Jurkat, Clone E6-1 (cell line): Measurements from ENCODE around the gene DIAPH2.

Experiments used
- DNase-seq: peaks from one replicate; pipeline ENCODE4 v3.0.0-alpha.2; 2011; ENCODE audit warnings: low read depth, low spot score
- H3K4me3 ChIP-seq: 2 replicates; pipeline ENCODE4 v1.5.1; 2011; ENCODE audit warnings: mild to moderate bottlenecking, low read length, control low read depth, moderate library complexity

Gene DIAPH2

GRCh38 chrX:97011540-97011939, 326.9 kb downstream of the DIAPH2 start:
- no peak overlapping the region for H3K4me3 ChIP-seq
- no peak for DNase-seq

DNA sequence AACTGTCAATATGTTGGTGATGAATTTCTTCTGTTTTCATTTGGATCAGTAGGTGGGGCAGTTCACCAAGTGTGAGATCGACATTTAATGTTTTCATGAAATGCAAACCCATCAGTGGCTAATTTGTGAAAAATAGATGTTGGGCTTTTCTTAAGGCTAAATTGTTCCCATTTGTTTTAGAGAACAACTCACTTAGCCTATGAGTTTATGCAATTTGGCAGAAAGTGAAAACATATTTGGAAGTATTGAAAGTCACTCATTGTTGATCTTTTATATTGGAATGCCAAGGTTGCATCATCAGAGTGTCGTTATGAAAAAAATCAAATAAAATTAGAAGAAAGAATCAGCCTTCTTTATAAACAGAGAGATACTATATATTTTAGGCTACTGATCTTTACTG, 331.5 kb downstream of the DIAPH2 start:
- H3K4me3 ChIP-seq, result no peak overlapping the region
- no peak for DNase-seq

GRCh38 chrX:97021680-97022079, 337.0 kb downstream of the DIAPH2 start:
- no peak for DNase-seq
- H3K4me3 ChIP-seq, result no peak overlapping the region

GRCh38 chrX:97026406-97026805, 341.8 kb downstream of the DIAPH2 start:
- H3K4me3 ChIP-seq, result no peak overlapping the region
- peak; percentile 0 for DNase-seq

DNA sequence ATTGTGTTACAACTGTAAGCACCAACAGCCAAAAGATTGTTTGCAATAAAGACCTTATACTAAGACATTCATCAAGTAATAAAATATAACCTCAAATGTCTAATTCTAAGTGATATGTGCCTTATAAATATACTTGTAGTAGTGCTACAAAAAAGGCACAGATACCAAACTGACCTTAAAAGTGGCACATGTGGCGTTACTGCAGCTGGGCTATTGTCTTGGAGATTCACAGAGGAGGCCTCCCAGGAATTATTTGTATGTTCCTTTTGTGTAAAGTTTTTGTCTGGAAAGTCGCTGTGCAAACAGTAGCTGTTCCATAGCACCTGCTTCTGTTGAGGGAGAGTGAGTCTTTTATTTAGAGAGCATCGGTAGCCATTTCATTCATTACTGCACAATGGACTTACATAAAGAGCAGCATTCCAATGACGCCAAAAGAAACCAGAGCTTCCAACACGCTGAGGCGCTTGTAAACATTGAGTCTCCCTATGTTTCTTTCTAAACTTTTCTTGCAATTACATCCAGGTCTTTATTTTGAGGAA, 342.8 kb downstream of the DIAPH2 start:
- H3K4me3 ChIP-seq, result no peak overlapping the region
- no peak for DNase-seq

- no peak for DNase-seq
- H3K4me3 ChIP-seq, result no peak overlapping the region
These were observed 345.8 kb downstream of the DIAPH2 start for GRCh38 chrX:97030463-97030862.

GRCh38 chrX:97030947-97031346, 346.3 kb downstream of the DIAPH2 start:
- H3K4me3 ChIP-seq, result no peak overlapping the region

GRCh38 chrX:97039363-97040029, 354.9 kb downstream of the DIAPH2 start:
- no peak for DNase-seq

More at GRCh38 chrX:97030947-97031346, 346.3 kb downstream of the DIAPH2 start:
- no peak for DNase-seq

DNA sequence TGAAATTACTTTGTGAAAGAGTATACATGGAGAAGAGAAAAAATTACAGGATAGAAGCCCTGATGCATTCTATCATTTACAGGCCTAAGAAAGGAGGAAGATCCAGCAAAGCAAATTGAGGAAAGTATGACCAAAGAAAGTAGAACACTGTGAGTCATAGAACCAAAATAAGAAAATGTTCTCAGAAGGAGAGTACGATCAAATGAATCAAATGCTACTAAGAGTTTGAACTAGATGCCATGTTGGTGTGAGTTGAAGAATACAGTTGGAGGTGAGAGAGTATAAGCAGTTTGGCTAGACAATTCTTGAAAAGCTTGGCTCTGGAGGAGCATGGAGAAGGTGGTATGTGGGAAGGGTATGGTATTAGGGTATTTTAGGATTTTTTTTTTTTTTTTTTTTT, 360.8 kb downstream of the DIAPH2 start:
- H3K4me3 ChIP-seq, result no peak overlapping the region
- DNase-seq, result no peak

More at GRCh38 chrX:97039363-97040029, 354.9 kb downstream of the DIAPH2 start:
- no peak overlapping the region for H3K4me3 ChIP-seq

DNA sequence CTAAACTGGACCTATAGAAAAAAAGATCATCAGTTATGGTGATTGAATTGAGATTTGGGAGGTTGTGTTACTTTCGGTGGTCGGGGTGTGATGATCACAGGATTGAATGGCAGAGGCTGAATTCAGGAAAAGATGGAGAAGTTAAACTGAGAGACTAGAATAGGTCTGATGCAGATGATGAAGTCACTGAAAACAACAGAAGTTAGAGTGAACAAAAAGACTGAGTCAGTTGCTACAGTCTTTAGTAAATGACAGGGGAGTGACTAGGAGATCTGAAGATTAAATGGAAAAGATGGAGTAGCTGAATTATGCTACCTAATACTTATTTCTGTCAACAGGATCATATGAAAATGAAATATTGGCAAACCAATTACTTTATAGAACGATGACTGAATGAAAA, 362.2 kb downstream of the DIAPH2 start:
- DNase-seq, result no peak
- no peak overlapping the region for H3K4me3 ChIP-seq

DNA sequence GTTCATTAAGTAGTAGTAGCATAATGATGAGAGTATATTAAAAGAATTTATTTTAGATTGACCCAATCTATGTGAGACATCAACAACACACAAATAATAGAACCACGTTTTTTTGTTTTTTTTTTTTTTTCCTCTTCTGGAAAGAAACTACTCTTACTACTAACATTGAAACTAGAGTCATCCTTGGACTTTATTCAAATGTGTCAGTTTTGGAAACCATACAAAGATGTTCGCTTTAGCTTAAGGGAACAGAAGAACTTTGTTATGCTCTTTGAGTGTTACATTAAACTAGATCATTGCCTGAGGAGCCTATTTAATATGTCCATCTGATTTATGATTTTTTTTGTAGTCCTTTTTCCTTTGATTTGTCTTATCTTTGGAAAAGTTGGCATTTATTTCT, 365.8 kb downstream of the DIAPH2 start:
- no peak overlapping the region for H3K4me3 ChIP-seq
- DNase-seq, result no peak

DNA sequence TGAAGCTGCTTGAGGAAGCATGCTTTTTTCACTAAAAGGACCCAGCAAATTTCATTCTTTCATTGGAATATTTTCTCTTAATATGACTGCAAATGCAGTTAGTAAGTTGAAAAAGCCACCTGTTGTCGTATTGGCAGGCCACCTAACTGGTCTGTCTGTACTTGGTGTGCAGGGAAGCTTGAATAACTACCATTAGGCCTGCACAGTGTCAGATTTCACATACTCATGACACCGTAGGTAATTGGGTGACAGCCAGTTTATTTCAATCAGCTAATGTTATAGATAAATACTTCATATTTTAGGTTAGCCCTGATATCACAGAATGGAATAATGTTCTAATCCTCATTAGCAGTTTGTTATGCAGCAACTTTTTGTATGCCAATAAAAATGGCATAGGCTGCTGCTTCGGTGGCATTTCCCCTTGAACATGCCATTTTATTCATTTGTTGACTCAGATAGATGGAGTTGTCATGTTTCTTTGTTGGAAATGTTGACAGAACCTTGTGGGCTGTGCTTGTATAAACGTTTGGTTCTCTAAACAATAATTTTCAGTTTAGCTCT, 372.8 kb downstream of the DIAPH2 start:
- DNase-seq, result no peak

GRCh38 chrX:97060020-97060419, 375.4 kb downstream of the DIAPH2 start:
- DNase-seq, result no peak
- no peak overlapping the region for H3K4me3 ChIP-seq

More for the DNA sequence above, 372.8 kb downstream of the DIAPH2 start:
- H3K4me3 ChIP-seq, result no peak overlapping the region

- H3K4me3 ChIP-seq, result no peak overlapping the region
- no peak for DNase-seq
These were observed 380.4 kb downstream of the DIAPH2 start for GRCh38 chrX:97065066-97065465.

DNA sequence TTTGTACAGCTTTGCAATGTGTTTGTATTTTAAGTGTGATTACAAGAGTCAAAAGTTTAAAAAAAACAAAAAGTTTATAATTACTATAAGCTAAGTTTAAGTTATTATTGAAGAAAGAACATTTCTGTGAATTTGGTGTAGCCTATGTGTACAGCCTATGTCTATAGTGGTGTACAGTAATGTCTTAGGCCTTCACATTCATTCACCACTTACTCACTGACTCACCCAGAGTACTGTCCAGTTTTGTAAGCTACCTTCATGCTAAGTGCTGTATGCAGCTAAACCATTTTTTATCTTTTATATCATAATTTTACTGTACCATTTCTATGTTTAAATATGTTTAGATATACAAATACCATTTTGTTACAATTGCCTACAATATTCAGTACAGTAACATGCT, 381.3 kb downstream of the DIAPH2 start:
- DNase-seq, result no peak
- no peak overlapping the region for H3K4me3 ChIP-seq

GRCh38 chrX:97066381-97066780, 381.7 kb downstream of the DIAPH2 start:
- DNase-seq, result no peak
- H3K4me3 ChIP-seq, result no peak overlapping the region

- H3K4me3 ChIP-seq, result no peak overlapping the region
- DNase-seq, result no peak
These were observed 385.7 kb downstream of the DIAPH2 start for GRCh38 chrX:97070346-97070745.

- DNase-seq, result no peak
These were observed 389.8 kb downstream of the DIAPH2 start for GRCh38 chrX:97074400-97074799.

GRCh38 chrX:97089116-97089515, 404.5 kb downstream of the DIAPH2 start:
- no peak for DNase-seq
- no peak overlapping the region for H3K4me3 ChIP-seq

More at GRCh38 chrX:97074400-97074799, 389.8 kb downstream of the DIAPH2 start:
- no peak overlapping the region for H3K4me3 ChIP-seq

- DNase-seq, result no peak
- H3K4me3 ChIP-seq, result no peak overlapping the region
These were observed 411.7 kb downstream of the DIAPH2 start for GRCh38 chrX:97096385-97096784.

GRCh38 chrX:97102938-97103337, 418.3 kb downstream of the DIAPH2 start:
- no peak overlapping the region for H3K4me3 ChIP-seq
- DNase-seq, result no peak
